ENCODE data around the gene MAP3K19.

Gene MAP3K19

DNA sequence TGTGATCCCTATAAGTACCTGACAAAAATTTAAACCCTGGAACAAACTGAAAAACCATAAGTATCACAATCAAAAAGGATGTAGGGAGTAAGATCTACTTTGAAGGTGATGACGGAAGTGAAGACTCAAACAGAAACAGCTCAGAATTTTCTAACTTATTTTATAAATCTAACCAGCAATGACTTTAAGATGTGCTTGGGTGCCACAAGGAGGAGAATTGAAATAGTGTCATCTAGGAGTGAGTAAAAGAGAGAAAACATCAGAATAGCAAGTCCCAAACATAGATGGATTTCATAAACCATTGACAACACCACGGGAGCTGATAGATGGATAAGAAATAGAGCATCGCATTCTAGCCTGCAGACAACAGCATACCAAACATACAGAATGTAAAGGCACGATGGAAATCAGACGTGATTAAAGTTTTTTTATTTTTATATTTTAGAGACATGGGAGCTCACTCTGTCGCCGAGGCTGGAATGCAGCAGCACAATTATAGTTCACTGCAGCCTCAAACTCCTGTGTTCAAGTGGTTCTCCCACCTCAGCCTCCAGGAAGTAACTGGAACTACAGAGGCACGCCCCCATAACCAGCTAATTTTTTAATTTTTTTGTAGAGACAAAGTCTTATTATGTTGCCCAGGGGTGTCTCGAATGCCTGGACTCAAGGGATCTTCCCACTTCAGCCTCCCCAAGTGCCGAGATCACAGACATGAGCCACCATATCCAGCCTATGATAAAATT is 36.9 kb downstream of the MAP3K19 start:
- Histone ChIP-seq H3K27me3 (replicated peaks) (no peaks in the 10 kb centered on the region), H3K36me3 (replicated peaks) (no peaks in the 10 kb centered on the region), H3K4me3 (ENCODE audit: low read depth, low read length) (no peak overlapping the region), H3K27ac (no peak overlapping the region)
- DNase-seq, result no peak
- in situ Hi-C loops (cut with HindIII; ENCODE audit: low pct_ligation_motif_present, low sequenced_read_pairs), result no loop called here
- TF ChIP-seq, protein P1, sequence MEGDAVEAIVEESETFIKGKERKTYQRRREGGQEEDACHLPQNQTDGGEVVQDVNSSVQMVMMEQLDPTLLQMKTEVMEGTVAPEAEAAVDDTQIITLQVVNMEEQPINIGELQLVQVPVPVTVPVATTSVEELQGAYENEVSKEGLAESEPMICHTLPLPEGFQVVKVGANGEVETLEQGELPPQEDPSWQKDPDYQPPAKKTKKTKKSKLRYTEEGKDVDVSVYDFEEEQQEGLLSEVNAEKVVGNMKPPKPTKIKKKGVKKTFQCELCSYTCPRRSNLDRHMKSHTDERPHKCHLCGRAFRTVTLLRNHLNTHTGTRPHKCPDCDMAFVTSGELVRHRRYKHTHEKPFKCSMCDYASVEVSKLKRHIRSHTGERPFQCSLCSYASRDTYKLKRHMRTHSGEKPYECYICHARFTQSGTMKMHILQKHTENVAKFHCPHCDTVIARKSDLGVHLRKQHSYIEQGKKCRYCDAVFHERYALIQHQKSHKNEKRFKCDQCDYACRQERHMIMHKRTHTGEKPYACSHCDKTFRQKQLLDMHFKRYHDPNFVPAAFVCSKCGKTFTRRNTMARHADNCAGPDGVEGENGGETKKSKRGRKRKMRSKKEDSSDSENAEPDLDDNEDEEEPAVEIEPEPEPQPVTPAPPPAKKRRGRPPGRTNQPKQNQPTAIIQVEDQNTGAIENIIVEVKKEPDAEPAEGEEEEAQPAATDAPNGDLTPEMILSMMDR (IDR thresholded peaks at IDR 0.05; ENCODE audit: low read depth, low read length, missing control alignments), result no peak

DNA sequence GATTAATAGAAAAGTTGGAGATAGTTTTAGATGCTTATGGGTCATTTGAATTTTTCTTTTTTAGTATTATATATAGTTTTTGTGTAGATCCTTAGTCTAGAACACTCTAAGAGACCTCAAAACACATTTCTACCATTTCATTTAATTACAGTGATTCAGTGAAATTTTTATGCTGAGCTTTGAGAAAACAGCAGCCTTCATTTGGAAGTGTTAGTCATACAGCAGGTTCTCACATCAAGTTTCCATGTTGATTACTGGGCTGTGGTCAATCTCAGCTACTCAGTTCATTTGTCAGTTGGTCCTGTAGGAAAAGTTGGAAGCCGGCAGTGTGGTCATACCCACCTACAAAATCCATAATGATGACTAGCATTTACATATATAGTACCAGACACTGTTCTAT is 37.9 kb downstream of the MAP3K19 start:
- DNase-seq, result no peak
- TF ChIP-seq, protein P1 (IDR thresholded peaks at IDR 0.05; ENCODE audit: low read depth, low read length, missing control alignments), result no peak
- in situ Hi-C loops (cut with HindIII; ENCODE audit: low pct_ligation_motif_present, low sequenced_read_pairs), result no loop called here
- Histone ChIP-seq H3K27me3 (replicated peaks) (peaks cover 4% of the 10 kb centered on the region), H3K27ac (no peak overlapping the region), H3K36me3 (replicated peaks) (no peaks in the 10 kb centered on the region), H3K4me3 (ENCODE audit: low read depth, low read length) (no peak overlapping the region)

DNA sequence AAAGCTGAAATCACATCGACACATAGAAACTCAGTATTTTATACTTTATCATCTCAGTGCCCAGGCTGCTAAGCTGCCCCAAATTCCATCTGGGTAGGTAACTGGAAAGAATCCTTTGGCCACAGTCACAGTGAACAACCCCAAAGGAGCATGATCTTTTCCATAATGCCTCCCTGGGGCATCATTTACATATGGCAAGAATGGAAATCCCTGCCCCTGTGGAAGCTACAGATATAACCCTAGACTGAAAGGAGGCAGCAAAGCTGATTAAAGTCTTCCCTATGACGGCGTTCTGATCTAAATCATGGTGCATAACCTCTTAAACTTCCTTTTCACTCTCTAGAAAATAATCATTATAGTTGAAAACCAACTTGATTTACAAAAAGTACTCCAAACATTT is 41.5 kb downstream of the MAP3K19 start:
- in situ Hi-C loops (cut with HindIII; ENCODE audit: low pct_ligation_motif_present, low sequenced_read_pairs), result no loop called here
- no peak for DNase-seq
- Histone ChIP-seq H3K27me3 (replicated peaks) (peaks cover 4% of the 10 kb centered on the region), H3K4me3 (ENCODE audit: low read depth, low read length) (no peak overlapping the region), H3K36me3 (replicated peaks) (no peaks in the 10 kb centered on the region), H3K27ac (no peak overlapping the region)
- TF ChIP-seq, protein P1 (IDR thresholded peaks at IDR 0.05; ENCODE audit: low read depth, low read length, missing control alignments), result no peak

DNA sequence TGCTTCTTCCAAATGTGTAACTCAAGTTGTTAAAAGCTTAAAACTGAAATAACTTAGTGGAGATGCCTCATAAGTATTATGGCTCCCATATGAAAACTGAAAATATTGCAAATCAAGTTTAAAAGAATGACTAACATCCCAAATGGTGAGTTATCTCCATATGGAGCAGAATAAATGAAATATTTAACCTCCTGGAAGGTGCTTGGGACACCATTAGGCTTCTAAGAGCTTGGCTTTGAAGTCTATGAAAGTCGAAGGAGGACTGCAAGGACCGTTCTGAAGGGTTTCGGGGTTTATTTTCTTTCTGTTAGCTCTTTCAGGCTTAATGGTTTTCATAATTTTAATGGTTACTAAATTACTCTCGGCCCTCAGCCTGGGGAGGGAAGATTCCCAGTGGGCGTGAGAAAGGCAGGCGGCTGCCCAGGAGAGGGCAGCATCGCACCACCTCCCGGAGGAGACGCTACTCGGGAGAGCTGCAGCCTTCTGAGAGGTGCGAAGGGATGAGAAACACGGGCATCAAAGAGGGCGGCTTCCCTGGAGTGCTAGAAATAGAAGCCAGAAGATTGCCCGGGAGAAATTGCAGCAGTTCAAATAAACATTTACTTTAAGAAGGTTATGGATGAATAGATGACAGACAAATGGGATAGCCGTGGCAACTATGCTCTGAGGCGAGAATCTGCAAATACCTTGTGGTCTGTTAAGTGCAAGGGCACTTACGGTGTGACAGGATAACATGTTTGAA is 43.1 kb downstream of the MAP3K19 start:
- Histone ChIP-seq H3K27ac (no peak overlapping the region), H3K4me3 (ENCODE audit: low read depth, low read length) (no peak overlapping the region), H3K27me3 (replicated peaks) (peaks cover 4% of the 10 kb centered on the region), H3K36me3 (replicated peaks) (no peaks in the 10 kb centered on the region)
- TF ChIP-seq, protein P1 (IDR thresholded peaks at IDR 0.05; ENCODE audit: low read depth, low read length, missing control alignments), result peak; percentile 98
- in situ Hi-C loops (cut with HindIII; ENCODE audit: low pct_ligation_motif_present, low sequenced_read_pairs), result no loop called here
- peak; percentile 56 for DNase-seq

DNA sequence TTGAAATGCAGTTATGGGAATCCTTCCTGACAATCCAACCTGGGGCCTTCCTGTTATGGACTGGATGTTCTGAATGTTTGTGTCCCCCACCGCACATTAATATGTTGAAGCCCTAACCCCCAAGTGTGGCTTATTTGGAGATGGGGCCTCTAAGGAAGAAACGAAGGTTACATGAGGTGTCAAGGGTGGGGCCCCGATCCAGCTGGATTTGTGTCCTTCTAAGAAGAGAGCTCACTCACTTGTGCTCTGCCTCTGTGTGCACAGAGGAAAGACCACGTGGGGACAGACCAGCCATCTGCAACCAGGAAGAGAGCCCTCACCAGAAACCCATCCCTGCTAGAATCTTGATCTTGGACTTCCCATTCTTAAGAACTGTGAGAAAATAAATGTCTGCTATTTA is 44.4 kb downstream of the MAP3K19 start:
- TF ChIP-seq, protein P1 (IDR thresholded peaks at IDR 0.05; ENCODE audit: low read depth, low read length, missing control alignments), result no peak
- H3K27me3 ChIP-seq (replicated peaks), result peaks cover 4% of the 10 kb centered on the region
- DNase-seq, result no peak
- H3K27ac ChIP-seq, result no peak overlapping the region
- H3K4me3 ChIP-seq (ENCODE audit: low read depth, low read length), result no peak overlapping the region
- in situ Hi-C loops (cut with HindIII; ENCODE audit: low pct_ligation_motif_present, low sequenced_read_pairs), result no loop called here
- H3K36me3 ChIP-seq (replicated peaks), result no peaks in the 10 kb centered on the region

All from brain microvascular endothelial cell (primary cell).